ENCODE results near the gene CENPK.

CENPK gene

GRCh38 chr5:65483546-65484346 lies 79.2 kb downstream of the CENPK start:
- TF ChIP-seq CTCF (IDR thresholded peaks at IDR 0.05; ENCODE audit: low read depth, low read length, missing control alignments) = peak; percentile 34
- H3K4me3 ChIP-seq (ENCODE audit: low read depth, low read length) = no peak overlapping the region; the same call in 1 of the 2 replicates
- DNase-seq (ENCODE audit: low read depth) = no peak

- no peak for TF ChIP-seq CTCF (IDR thresholded peaks at IDR 0.05; ENCODE audit: low read depth, low read length, missing control alignments)
- DNase-seq (ENCODE audit: low read depth) = no peak
- H3K4me3 ChIP-seq (ENCODE audit: low read depth, low read length) = peak overlapping the region; percentile 74
Observed at GRCh38 chr5:65482736-65483545, 80.0 kb downstream of the CENPK start.

GRCh38 chr5:65482296-65482735 lies 80.7 kb downstream of the CENPK start:
- H3K4me3 ChIP-seq (ENCODE audit: low read depth, low read length) = peak overlapping the region; percentile 74
- TF ChIP-seq CTCF (IDR thresholded peaks at IDR 0.05; ENCODE audit: low read depth, low read length, missing control alignments) = no peak
- no peak for DNase-seq (ENCODE audit: low read depth)

GRCh38 chr5:65481635-65482295 lies 81.2 kb downstream of the CENPK start, which contains the start of gene ADAMTS6:
TSS of gene ADAMTS6 (minus strand) at chr5:65481920. CDS start at chr5:65473673, 8,247 bp downstream.
- peak; percentile 59 for DNase-seq (ENCODE audit: low read depth)
- no peak for TF ChIP-seq CTCF (IDR thresholded peaks at IDR 0.05; ENCODE audit: low read depth, low read length, missing control alignments)

GRCh38 chr5:65481171-65481581 lies 81.8 kb downstream of the CENPK start:
- peak overlapping the region; percentile 74 for H3K4me3 ChIP-seq (ENCODE audit: low read depth, low read length)
- TF ChIP-seq CTCF (IDR thresholded peaks at IDR 0.05; ENCODE audit: low read depth, low read length, missing control alignments) = no peak

More at GRCh38 chr5:65481635-65482295, 81.2 kb downstream of the CENPK start, which contains the start of gene ADAMTS6:
- H3K4me3 ChIP-seq (ENCODE audit: low read depth, low read length) = peak within 1 kb of the TSS; percentile 74

GRCh38 chr5:65480306-65480865 lies 82.6 kb downstream of the CENPK start:
- no peak for DNase-seq (ENCODE audit: low read depth)
- H3K4me3 ChIP-seq (ENCODE audit: low read depth, low read length) = peak overlapping the region; percentile 74
- no peak for TF ChIP-seq CTCF (IDR thresholded peaks at IDR 0.05; ENCODE audit: low read depth, low read length, missing control alignments)

More at GRCh38 chr5:65481171-65481581, 81.8 kb downstream of the CENPK start:
- DNase-seq (ENCODE audit: low read depth) = no peak

All from GM12864 (cell line).